T47D (cell line): ENCODE measurements around the gene EXOC7.

ENCODE experiments used
- DNase-seq, 2 experiments: peaks; one replicate each; pipeline versions ENCODE4 v3.0.0 to v3.0.0-alpha.2; 2011 to 2012; ENCODE audit warnings: low read depth in 1 of 2, low spot score in 1 of 2
- JUND ChIP-seq: IDR thresholded peaks from 2 replicates; pipeline ENCODE4 v1.6.1; 2012; ENCODE audit warnings: low read depth
- in situ Hi-C: cut with HindIII; loops from 2 replicates; pipeline ENCODE4 v1.10.0; 2016; ENCODE audit warnings: low sequenced_read_pairs, low pct_unique_long_range_greater_than_20kb

EXOC7 gene

GRCh38 chr17:76039121-76039520 lies 64.5 kb downstream of the EXOC7 start:
- in situ Hi-C loops: no loop called here
- DNase-seq: no peak
- no peak for TF ChIP-seq JUND

GRCh38 chr17:76038050-76038449 lies 65.5 kb downstream of the EXOC7 start:
- in situ Hi-C loops: no loop called here
- no peak for DNase-seq
- no peak for TF ChIP-seq JUND

GRCh38 chr17:76036497-76037261 lies 66.9 kb downstream of the EXOC7 start:
- TF ChIP-seq JUND: no peak
- DNase-seq: no peak
- in situ Hi-C loops: no loop called here

GRCh38 chr17:76034428-76035350 lies 68.9 kb downstream of the EXOC7 start:
- no peak for TF ChIP-seq JUND
- no peak for DNase-seq
- in situ Hi-C loops: no loop called here

GRCh38 chr17:76033139-76033538 lies 70.4 kb downstream of the EXOC7 start:
- in situ Hi-C loops: no loop called here
- TF ChIP-seq JUND: no peak
- no peak for DNase-seq

GRCh38 chr17:76032780-76033108 lies 70.8 kb downstream of the EXOC7 start:
- in situ Hi-C loops: no loop called here
- peak in 1 of 2 experiments; percentile 16 for DNase-seq
- TF ChIP-seq JUND: no peak

- DNase-seq: peak in 1 of 2 experiments; percentile 54
- no peak for TF ChIP-seq JUND
- in situ Hi-C loops: no loop called here
Measured at GRCh38 chr17:76032073-76032779, 71.4 kb downstream of the EXOC7 start.
